Activated B cell treated with CpG ODN at 0.5 μM for 24 hours (primary cell): ENCODE results near the gene PRAF2. TPM values are rescaled to one million over a fixed set of nuclear protein-coding genes. Genes with fewer than 3 reads are reported as not detected.

Experiments used
- ATAC-seq: fragments of 200-7000 bp; cut with Tn5 transposase; one replicate; pipeline ENCODE4 v1.10.0; 2021; ENCODE audit warnings: low read depth, mild to moderate bottlenecking, moderate library complexity
- CTCF ChIA-PET: fragments of 350-600 bp; sonication (Branson Sonifier 250); formaldehyde crosslinking; loops from one replicate; lab custom pipeline; 2021; ENCODE audit warnings: antibody characterized with exemption; lab: Charles Lee
- POLR2A ChIA-PET: fragments of 350-600 bp; sonication (Branson Sonifier 250); formaldehyde crosslinking; loops from one replicate; lab custom pipeline; 2021; ENCODE audit warnings: antibody characterized with exemption; lab: Charles Lee
- DNase-seq: peaks from one replicate; pipeline ENCODE4 v3.0.0; 2022
- H3K27ac Mint-ChIP-seq: one replicate; pipeline ENCODE4 v1.8.0; 2020; ENCODE audit warnings: mixed read lengths
- H3K27me3 Mint-ChIP-seq: one replicate; pipeline ENCODE4 v1.8.0; 2021; ENCODE audit warnings: mixed read lengths
- H3K36me3 Mint-ChIP-seq: one replicate; pipeline ENCODE4 v1.8.0; 2021; ENCODE audit warnings: low read depth, mixed read lengths
- H3K4me1 Mint-ChIP-seq: one replicate; pipeline ENCODE4 v1.8.0; 2021; ENCODE audit warnings: mixed read lengths
- H3K4me3 Mint-ChIP-seq: one replicate; pipeline ENCODE4 v1.8.0; 2020; ENCODE audit warnings: mild to moderate bottlenecking, mixed read lengths
- H3K9me3 Mint-ChIP-seq: one replicate; pipeline ENCODE4 v1.8.0; 2020; ENCODE audit warnings: mixed read lengths
- intact Hi-C: fragments of 100-400 bp; cut with micrococcal nuclease; formaldehyde crosslinking; loops from one replicate; pipeline ENCODE4 v1.15.1; 2024
- total RNA-seq: library from RNA; stranded (reverse); gene quantifications from 2 replicates; pipeline ENCODE4 v1.2.3, GENCODE V29; 2022
- TF ChIP-seq, protein P1 (sequence below): fragments of 200-600 bp; IDR thresholded peaks from one replicate; pipeline ENCODE4 v1.8.0; 2022; ENCODE audit warnings: antibody characterized with exemption, mild to moderate bottlenecking

Gene PRAF2
- total RNA-seq, 1 donor from 2014 or later, result 11.6 TPM

DNA sequence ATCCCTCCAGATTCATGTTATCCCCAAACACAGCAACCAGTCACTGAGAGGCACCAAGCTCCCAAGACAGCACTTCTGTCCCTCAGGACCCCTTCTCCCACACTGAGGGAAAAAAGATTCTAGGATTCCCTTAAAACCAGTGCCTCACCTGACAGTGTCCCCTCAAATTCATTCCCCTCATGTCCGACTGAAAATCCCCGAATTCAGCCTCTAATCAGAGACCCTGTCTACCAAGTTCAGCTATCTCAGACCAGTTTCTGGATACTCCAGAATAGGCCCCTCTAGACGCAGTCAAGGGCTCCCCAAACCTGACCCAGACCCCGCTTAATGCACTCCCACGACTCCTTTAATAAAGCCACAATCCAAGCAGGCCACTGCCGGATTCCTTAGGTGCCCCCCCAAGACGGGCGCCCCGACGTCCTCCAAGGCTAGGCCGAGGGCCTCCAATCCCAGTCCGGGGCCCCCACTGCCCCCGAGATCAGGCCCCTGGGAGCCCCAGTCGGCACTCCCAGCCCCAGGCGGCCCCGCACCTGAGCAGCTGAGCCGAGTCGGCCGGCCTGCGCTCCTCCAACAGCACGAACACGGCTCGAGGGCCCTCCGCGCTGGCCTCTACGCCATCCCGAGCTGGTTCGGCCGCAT lies 31.1 kb downstream of the PRAF2 start:
- peak overlapping the region; percentile 85 for H3K27ac Mint-ChIP-seq
- peaks cover 20% of the 10 kb centered on the region for H3K36me3 Mint-ChIP-seq
- DNase-seq (no peak), ATAC-seq (peak; percentile 1)
- H3K4me3 Mint-ChIP-seq, result peak overlapping the region; percentile 89
- POLR2A ChIA-PET, result interaction anchor here (0.6 to 4.1 kb wide), 20 partner anchors 11 to 1486 kb away, joined by 3 to 39 read pairs (median 4); partner anchors contain the start of genes GRIPAP1, HDAC6, KCND1 and OTUD5
- CTCF ChIA-PET, result interaction anchor here (0.9 to 2.4 kb wide), 4 partner anchors 40 to 395 kb away, joined by 3 to 8 read pairs (median 3); partner anchors contain the start of genes GRIPAP1 and KCND1
- TF ChIP-seq, protein P1, sequence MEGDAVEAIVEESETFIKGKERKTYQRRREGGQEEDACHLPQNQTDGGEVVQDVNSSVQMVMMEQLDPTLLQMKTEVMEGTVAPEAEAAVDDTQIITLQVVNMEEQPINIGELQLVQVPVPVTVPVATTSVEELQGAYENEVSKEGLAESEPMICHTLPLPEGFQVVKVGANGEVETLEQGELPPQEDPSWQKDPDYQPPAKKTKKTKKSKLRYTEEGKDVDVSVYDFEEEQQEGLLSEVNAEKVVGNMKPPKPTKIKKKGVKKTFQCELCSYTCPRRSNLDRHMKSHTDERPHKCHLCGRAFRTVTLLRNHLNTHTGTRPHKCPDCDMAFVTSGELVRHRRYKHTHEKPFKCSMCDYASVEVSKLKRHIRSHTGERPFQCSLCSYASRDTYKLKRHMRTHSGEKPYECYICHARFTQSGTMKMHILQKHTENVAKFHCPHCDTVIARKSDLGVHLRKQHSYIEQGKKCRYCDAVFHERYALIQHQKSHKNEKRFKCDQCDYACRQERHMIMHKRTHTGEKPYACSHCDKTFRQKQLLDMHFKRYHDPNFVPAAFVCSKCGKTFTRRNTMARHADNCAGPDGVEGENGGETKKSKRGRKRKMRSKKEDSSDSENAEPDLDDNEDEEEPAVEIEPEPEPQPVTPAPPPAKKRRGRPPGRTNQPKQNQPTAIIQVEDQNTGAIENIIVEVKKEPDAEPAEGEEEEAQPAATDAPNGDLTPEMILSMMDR, result no peak
- H3K9me3 Mint-ChIP-seq, result no peaks in the 10 kb centered on the region
- peaks cover 33% of the 10 kb centered on the region for H3K4me1 Mint-ChIP-seq
- intact Hi-C loops, result loop anchor here (1.0 to 10.0 kb wide), 11 partner anchors 11 to 394 kb away; partner anchors contain the start of genes GRIPAP1, PQBP1, PRAF2 and TIMM17B
- no peaks in the 10 kb centered on the region for H3K27me3 Mint-ChIP-seq

DNA sequence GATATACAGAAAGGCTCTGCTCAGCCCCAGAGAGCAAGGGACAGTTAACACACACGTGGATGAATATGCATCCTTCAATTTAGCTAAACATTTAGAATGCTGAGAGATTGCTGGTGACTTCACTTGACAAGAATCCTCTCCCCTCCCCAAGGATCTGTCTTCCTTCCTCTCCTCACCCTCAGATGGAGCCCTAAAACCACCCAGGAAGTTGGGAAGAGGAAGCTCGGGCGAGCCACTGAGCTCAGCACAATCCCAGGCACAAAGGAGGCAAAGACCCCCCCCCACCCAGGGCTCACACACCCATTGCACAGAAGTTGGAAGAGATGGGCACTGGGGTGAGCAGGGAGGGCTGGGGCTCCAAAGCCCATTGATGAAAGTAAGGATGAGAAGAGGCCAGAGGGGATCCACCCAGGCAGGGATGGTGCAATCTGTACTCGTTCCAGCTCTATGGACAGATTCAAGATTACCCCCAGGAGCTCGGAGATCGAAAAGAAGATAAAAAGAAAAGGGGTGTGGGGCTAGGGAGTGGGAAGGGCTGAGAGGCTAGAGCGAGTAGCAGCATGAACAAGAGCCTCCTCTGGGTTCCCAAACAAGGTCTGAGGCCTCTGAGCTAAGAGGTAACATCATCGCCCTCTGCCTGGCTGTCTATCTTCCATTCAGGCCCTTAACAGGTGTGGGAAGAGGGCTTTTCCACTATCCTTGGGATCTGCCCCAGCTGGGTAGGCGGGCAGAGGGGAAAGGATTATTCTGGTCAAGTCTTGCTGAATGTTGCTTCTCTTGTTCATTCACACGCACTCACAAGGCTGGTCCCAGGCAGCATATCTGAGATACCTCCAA lies 31.8 kb downstream of the PRAF2 start:
- Mint-ChIP-seq H3K27me3 (no peaks in the 10 kb centered on the region), H3K27ac (peak overlapping the region; percentile 85), H3K4me3 (peak overlapping the region; percentile 89), H3K36me3 (peaks cover 24% of the 10 kb centered on the region), H3K4me1 (peaks cover 33% of the 10 kb centered on the region), H3K9me3 (no peaks in the 10 kb centered on the region)
- intact Hi-C loops, result loop anchor here (10.0 kb wide), 1 partner anchor 367 kb away; no protein-coding TSS in a partner anchor
- TF ChIP-seq, protein P1, result no peak
- ATAC-seq, result no peak
- DNase-seq, result no peak
- ChIA-PET CTCF (interaction anchor here (0.9 to 2.4 kb wide), 3 partner anchors 70 to 394 kb away, joined by 3 to 8 read pairs (median 3); partner anchors contain the start of gene KCND1), POLR2A (interaction anchor here (0.8 to 4.1 kb wide), 13 partner anchors 11 to 241 kb away, joined by 3 to 39 read pairs (median 3); partner anchors contain the start of genes GRIPAP1, HDAC6, KCND1 and OTUD5)

DNA sequence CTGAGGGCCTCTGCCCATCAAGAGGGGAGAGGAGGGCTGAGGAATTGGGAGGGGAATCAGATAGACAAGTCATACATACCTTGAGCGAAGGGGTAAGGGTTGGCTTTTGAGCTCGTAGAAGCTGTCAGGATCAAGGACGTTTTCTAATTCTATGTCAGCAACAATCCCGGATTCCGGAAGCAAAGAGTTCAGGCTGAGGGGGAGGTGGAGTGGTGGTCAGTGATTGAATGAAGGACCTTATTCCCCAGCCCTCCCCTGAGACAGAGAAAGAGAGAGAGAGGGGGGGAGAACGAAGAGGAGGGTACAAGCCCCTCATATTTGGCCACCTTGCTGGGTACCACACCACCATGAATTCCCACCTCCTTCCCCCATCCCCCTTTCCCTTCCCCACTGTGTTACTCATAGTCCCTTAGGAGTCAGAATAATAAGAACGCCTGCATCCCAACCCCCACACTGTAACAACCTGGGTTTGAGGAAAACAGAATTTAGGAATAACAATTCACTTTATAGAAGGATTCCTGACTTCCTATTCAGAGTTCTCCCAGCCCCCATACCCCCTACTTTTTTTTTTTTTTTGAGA lies 33.3 kb downstream of the PRAF2 start:
- no peak overlapping the region for H3K4me3 Mint-ChIP-seq
- DNase-seq (no peak), ATAC-seq (no peak)
- H3K9me3 Mint-ChIP-seq, result no peaks in the 10 kb centered on the region
- H3K36me3 Mint-ChIP-seq, result peaks cover 24% of the 10 kb centered on the region
- POLR2A ChIA-PET, result interaction anchor here (0.6 to 0.8 kb wide), 3 partner anchors 52 to 1484 kb away, joined by 3 to 5 read pairs (median 4); partner anchors contain the start of gene PLP2
- H3K27me3 Mint-ChIP-seq, result no peaks in the 10 kb centered on the region
- TF ChIP-seq, protein P1, result no peak
- intact Hi-C loops, result loop anchor here (10.0 kb wide), 1 partner anchor 366 kb away; no protein-coding TSS in a partner anchor
- CTCF ChIA-PET, result no interaction called here
- H3K27ac Mint-ChIP-seq, result peak overlapping the region; percentile 53
- peaks cover 33% of the 10 kb centered on the region for H3K4me1 Mint-ChIP-seq

DNA sequence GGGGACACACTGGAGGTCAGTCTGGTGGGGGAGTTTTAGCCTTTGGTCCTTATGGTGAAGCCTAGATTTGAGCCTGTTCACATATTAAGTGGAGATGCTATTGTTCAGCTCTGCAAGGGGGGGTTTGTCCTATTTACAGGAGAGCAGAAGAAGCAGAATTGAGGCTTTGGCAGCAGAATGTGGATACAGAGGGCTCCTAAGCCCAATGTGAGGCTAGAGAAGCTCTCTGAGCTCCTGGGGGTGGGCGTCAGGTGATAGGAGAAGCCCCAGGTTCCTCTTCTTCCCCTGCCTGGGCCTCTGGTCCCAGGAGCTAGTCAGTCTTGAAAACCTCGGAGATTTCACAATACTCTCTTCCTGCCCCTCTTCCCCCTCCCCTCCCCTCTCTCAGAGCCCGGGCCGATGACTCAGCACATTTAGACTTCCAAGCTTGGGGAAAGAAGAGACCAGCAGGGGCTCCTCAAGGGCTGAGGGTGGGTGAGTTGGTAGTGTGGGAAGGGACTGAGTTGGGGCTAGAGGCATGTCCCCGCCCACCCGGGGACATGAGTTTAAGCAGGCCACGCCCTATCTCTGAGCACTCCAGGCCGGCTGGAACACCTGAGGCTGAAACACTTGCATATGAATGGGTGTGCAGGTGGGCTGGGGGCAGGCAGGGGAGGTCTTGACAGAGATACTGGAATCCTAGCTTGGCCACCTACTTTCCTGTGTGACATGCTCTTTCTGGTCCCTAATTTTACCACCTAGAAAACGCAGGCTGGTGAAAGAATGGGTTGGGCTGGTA lies 34.0 kb downstream of the PRAF2 start:
- POLR2A ChIA-PET, result interaction anchor here (0.6 to 0.9 kb wide), 4 partner anchors 37 to 1484 kb away, joined by 3 to 5 read pairs (median 4); partner anchors contain the start of genes GRIPAP1 and PLP2
- no peak for DNase-seq
- no peaks in the 10 kb centered on the region for H3K9me3 Mint-ChIP-seq
- CTCF ChIA-PET, result no interaction called here
- H3K4me1 Mint-ChIP-seq, result peaks cover 33% of the 10 kb centered on the region
- no peak for ATAC-seq
- H3K4me3 Mint-ChIP-seq, result no peak overlapping the region
- H3K27me3 Mint-ChIP-seq, result no peaks in the 10 kb centered on the region
- TF ChIP-seq, protein P1, result no peak
- peaks cover 25% of the 10 kb centered on the region for H3K36me3 Mint-ChIP-seq
- intact Hi-C loops, result loop anchor here (10.0 kb wide), 1 partner anchor 365 kb away; no protein-coding TSS in a partner anchor
- peak overlapping the region; percentile 53 for H3K27ac Mint-ChIP-seq
